ENCODE data around the gene NR3C2.

DNA sequence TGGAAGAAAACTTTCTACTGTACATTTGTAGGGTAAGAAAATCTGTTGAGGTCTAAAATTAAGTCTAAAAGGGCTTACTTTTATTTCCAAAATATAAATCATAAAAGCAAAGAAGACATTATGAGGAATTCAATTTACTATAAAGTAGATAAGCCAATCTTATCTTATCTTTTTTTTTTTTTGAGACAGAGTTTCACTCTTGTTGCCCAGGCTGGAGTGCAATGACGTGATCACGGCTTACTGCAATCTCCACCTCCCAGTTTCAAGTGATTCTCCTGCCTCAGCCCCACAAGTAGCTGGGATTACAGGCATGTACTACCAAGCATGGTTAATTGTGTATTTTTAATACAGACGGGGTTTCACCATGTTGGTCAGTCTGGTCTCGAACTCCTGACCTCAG lies 166.9 kb downstream of the NR3C2 start:
- TF ChIP-seq RFX5 (IDR thresholded peaks at IDR 0.05; ENCODE audit: low read depth, low read length), result no peak
- TF ChIP-seq, protein P1, sequence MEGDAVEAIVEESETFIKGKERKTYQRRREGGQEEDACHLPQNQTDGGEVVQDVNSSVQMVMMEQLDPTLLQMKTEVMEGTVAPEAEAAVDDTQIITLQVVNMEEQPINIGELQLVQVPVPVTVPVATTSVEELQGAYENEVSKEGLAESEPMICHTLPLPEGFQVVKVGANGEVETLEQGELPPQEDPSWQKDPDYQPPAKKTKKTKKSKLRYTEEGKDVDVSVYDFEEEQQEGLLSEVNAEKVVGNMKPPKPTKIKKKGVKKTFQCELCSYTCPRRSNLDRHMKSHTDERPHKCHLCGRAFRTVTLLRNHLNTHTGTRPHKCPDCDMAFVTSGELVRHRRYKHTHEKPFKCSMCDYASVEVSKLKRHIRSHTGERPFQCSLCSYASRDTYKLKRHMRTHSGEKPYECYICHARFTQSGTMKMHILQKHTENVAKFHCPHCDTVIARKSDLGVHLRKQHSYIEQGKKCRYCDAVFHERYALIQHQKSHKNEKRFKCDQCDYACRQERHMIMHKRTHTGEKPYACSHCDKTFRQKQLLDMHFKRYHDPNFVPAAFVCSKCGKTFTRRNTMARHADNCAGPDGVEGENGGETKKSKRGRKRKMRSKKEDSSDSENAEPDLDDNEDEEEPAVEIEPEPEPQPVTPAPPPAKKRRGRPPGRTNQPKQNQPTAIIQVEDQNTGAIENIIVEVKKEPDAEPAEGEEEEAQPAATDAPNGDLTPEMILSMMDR (conservative IDR thresholded peaks at IDR 0.05; ENCODE audit: low read depth, low read length), result no peak
- no peak for TF ChIP-seq POLR2A (IDR thresholded peaks at IDR 0.05; ENCODE audit: low read depth, low read length)
- TF ChIP-seq NFE2L2 (IDR thresholded peaks at IDR 0.05; ENCODE audit: low read depth, low read length), result no peak
- TF ChIP-seq BHLHE40 (IDR thresholded peaks at IDR 0.05; ENCODE audit: low read depth, low read length), result no peak
- TF ChIP-seq RAD21 (IDR thresholded peaks at IDR 0.05; ENCODE audit: low read length), result no peak
- TF ChIP-seq MAZ (IDR thresholded peaks at IDR 0.05; ENCODE audit: borderline replicate concordance, low read depth, low read length), result no peak
- TF ChIP-seq, protein P2, sequence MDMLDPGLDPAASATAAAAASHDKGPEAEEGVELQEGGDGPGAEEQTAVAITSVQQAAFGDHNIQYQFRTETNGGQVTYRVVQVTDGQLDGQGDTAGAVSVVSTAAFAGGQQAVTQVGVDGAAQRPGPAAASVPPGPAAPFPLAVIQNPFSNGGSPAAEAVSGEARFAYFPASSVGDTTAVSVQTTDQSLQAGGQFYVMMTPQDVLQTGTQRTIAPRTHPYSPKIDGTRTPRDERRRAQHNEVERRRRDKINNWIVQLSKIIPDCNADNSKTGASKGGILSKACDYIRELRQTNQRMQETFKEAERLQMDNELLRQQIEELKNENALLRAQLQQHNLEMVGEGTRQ (IDR thresholded peaks at IDR 0.05; ENCODE audit: low read depth, low read length), result no peak
- TF ChIP-seq MAFK (IDR thresholded peaks at IDR 0.05; ENCODE audit: low read depth, low read length), result no peak
- TF ChIP-seq MXI1 (IDR thresholded peaks at IDR 0.05; ENCODE audit: borderline replicate concordance, low read depth, low read length), result no peak
- no peak for TF ChIP-seq FOS (IDR thresholded peaks at IDR 0.05; ENCODE audit: low read depth, low read length)
- TF ChIP-seq CEBPB (IDR thresholded peaks at IDR 0.05; ENCODE audit: low read depth, low read length), result no peak

Measured in IMR-90 (cell line).